Pericardium fibroblast (primary cell): ENCODE results near the gene TSLP. TPM values are rescaled to one million over a fixed set of nuclear protein-coding genes. Genes with fewer than 3 reads are reported as not detected.

ENCODE experiments used
- total RNA-seq: library from RNA; depleted of rRNA; stranded (reverse); fragments of >200 nt; gene quantifications from 2 replicates; pipeline ENCODE4 v1.2.3, GENCODE V29; 2015

Gene TSLP
- total RNA-seq = 0.47 and 0.85 TPM in 2 replicates

GRCh38 chr5:111071413-111071812 lies at the start of gene TSLP:
Gene TSLP (plus strand): TSS chr5:111071713. CDS start chr5:111071891, 178 bp downstream.

GRCh38 chr5:111092062-111092853 lies 20.7 kb downstream of the TSLP start, which contains the start of gene WDR36:
Gene WDR36 (plus strand): TSS chr5:111092348. CDS start chr5:111092457, 109 bp downstream.

Other genes starting within 250 kb of the TSLP start
- gene WDR36, start 20.6 kb downstream of the TSLP start, total RNA-seq = 15.5 and 23.9 TPM in 2 replicates
- gene CAMK4, start 152.7 kb downstream of the TSLP start, total RNA-seq = 0.43 and 1.1 TPM in 2 replicates